OCI-LY1 (cell line): Measurements from ENCODE around the gene PCGF5.

Source experiments
- H2AFZ ChIP-seq: fragments of 200-600 bp; sonication (generic), shearing (Covaris generic); 2 replicates; pipeline ENCODE4 v1.6.0; 2014; ENCODE audit warnings: antibody characterized with exemption, mild to moderate bottlenecking, low read length
- H3F3A ChIP-seq: fragments of 200-600 bp; sonication (generic), shearing (Covaris generic); 2 replicates; pipeline ENCODE4 v1.6.0; 2014; ENCODE audit warnings: mild to moderate bottlenecking, antibody characterized with exemption, low read length, moderate library complexity; ENCODE audit not compliant: insufficient read depth
- H3K27ac ChIP-seq: fragments of 200-600 bp; sonication (generic); 2 replicates; pipeline ENCODE4 v1.5.1; 2014; ENCODE audit warnings: low read length, mixed run types, mild to moderate bottlenecking, low read depth; ENCODE audit not compliant: poor library complexity, severe bottlenecking
- H3K27me3 ChIP-seq: fragments of 200-600 bp; sonication (generic); 2 replicates; pipeline ENCODE4 v1.6.0; 2014; ENCODE audit warnings: antibody characterized with exemption, mild to moderate bottlenecking, low read length, moderate library complexity; ENCODE audit not compliant: insufficient read depth
- H3K36me3 ChIP-seq: fragments of 200-600 bp; sonication (generic); 2 replicates; pipeline ENCODE4 v1.6.1; 2014; ENCODE audit warnings: mild to moderate bottlenecking, antibody characterized with exemption, low read length, moderate library complexity, mixed read lengths; ENCODE audit not compliant: insufficient read depth
- H3K4me1 ChIP-seq: fragments of 200-600 bp; sonication (generic); 2 replicates; pipeline ENCODE4 v1.5.1; 2014; ENCODE audit warnings: mild to moderate bottlenecking, low read length, moderate library complexity; ENCODE audit not compliant: insufficient read depth, severe bottlenecking
- H3K4me2 ChIP-seq: fragments of 200-600 bp; sonication (generic), shearing (Covaris generic); 2 replicates; pipeline ENCODE4 v1.6.1; 2014; ENCODE audit warnings: low read length
- H3K4me3 ChIP-seq: fragments of 200-600 bp; sonication (generic); 2 replicates; pipeline ENCODE4 v1.5.1; 2014; ENCODE audit warnings: low read length, low read depth, mild to moderate bottlenecking, mixed read lengths; ENCODE audit not compliant: poor library complexity, severe bottlenecking
- H3K79me2 ChIP-seq: fragments of 200-600 bp; shearing (Covaris generic); 2 replicates; pipeline ENCODE4 v1.6.1; 2016; ENCODE audit warnings: mixed run types, low read length, mixed read lengths; ENCODE audit not compliant: insufficient read depth
- H3K9ac ChIP-seq: fragments of 200-600 bp; sonication (generic), shearing (Covaris generic); 2 replicates; pipeline ENCODE4 v1.6.1; 2014; ENCODE audit warnings: mild to moderate bottlenecking, low read length, mixed read lengths
- H3K9me2 ChIP-seq: fragments of 200-600 bp; sonication (generic), shearing (Covaris generic); 2 replicates; pipeline ENCODE4 v1.6.1; 2014; ENCODE audit warnings: low read depth, mild to moderate bottlenecking, low read length, mixed read lengths
- H3K9me3 ChIP-seq: fragments of 200-600 bp; shearing (Covaris generic); 2 replicates; pipeline ENCODE4 v1.6.1; 2014; ENCODE audit warnings: low read length, mixed read lengths
- H4K20me1 ChIP-seq: fragments of 200-600 bp; sonication (generic), shearing (Covaris generic); 2 replicates; pipeline ENCODE4 v1.6.0; 2016; ENCODE audit warnings: mild to moderate bottlenecking, low read length; ENCODE audit not compliant: insufficient read depth
- EZH2 ChIP-seq: fragments of 200-600 bp; sonication (generic), shearing (Covaris generic); IDR thresholded peaks from 2 replicates; pipeline ENCODE4 v1.8.0; 2017; ENCODE audit warnings: borderline replicate concordance, mixed run types, mild to moderate bottlenecking, antibody characterized with exemption, low read length, moderate library complexity, mixed read lengths
- TF ChIP-seq, protein P1 (sequence below): fragments of 200-600 bp; sonication (generic), shearing (Covaris generic); IDR thresholded peaks from 2 replicates; pipeline ENCODE4 v1.5.1; 2017; ENCODE audit warnings: mild to moderate bottlenecking, antibody characterized with exemption, low read length, moderate library complexity, mixed read lengths

PCGF5 gene

DNA sequence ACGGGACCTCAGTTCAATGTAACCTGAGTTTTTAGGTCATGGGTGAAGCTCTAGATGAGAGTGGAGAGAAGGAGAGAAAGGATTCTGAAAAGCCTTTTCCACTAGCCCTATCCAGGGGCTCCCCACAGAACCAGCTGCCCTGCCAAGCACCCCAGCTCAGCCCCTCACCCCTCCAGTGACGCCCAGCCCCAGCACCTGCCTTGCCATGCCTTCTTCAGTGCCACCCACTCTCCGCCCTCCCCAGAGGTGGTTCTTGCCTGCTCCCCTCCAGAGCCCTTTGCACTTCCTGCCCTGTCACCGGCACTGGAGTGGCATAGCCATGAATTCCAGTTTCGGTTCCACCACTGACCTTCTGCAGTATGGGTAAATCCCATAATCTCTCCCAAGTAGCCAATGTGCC, 70.1 kb downstream of the PCGF5 start:
- Histone ChIP-seq H3K4me1 (no peaks in the 10 kb centered on the region), H3K27ac (no peak overlapping the region), H4K20me1 (no peaks in the 10 kb centered on the region), H3K9me2 (no peaks in the 10 kb centered on the region), H3K36me3 (no peaks in the 10 kb centered on the region), H3K9ac (no peak overlapping the region), H3K79me2 (no peaks in the 10 kb centered on the region), H3F3A (no peaks in the 10 kb centered on the region), H3K9me3 (no peaks in the 10 kb centered on the region), H3K4me3 (no peak overlapping the region), H3K4me2 (no peak overlapping the region), H2AFZ (no peak overlapping the region), H3K27me3 (no peaks in the 10 kb centered on the region)
- TF ChIP-seq, protein P1, sequence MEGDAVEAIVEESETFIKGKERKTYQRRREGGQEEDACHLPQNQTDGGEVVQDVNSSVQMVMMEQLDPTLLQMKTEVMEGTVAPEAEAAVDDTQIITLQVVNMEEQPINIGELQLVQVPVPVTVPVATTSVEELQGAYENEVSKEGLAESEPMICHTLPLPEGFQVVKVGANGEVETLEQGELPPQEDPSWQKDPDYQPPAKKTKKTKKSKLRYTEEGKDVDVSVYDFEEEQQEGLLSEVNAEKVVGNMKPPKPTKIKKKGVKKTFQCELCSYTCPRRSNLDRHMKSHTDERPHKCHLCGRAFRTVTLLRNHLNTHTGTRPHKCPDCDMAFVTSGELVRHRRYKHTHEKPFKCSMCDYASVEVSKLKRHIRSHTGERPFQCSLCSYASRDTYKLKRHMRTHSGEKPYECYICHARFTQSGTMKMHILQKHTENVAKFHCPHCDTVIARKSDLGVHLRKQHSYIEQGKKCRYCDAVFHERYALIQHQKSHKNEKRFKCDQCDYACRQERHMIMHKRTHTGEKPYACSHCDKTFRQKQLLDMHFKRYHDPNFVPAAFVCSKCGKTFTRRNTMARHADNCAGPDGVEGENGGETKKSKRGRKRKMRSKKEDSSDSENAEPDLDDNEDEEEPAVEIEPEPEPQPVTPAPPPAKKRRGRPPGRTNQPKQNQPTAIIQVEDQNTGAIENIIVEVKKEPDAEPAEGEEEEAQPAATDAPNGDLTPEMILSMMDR, result no peak
- TF ChIP-seq EZH2, result no peak

GRCh38 chr10:91294134-91294906, 73.9 kb downstream of the PCGF5 start:
- Histone ChIP-seq H3K4me1 (peaks cover 2% of the 10 kb centered on the region), H3K9me3 (no peaks in the 10 kb centered on the region), H3K4me3 (no peak overlapping the region), H4K20me1 (no peaks in the 10 kb centered on the region), H3K4me2 (no peak overlapping the region), H3F3A (no peaks in the 10 kb centered on the region), H3K27me3 (no peaks in the 10 kb centered on the region), H3K79me2 (no peaks in the 10 kb centered on the region), H3K9ac (no peak overlapping the region), H3K36me3 (no peaks in the 10 kb centered on the region), H3K9me2 (no peaks in the 10 kb centered on the region), H2AFZ (no peak overlapping the region), H3K27ac (no peak overlapping the region)
- TF ChIP-seq EZH2, result no peak
- TF ChIP-seq, protein P1, result no peak

GRCh38 chr10:91295346-91295745, 74.9 kb downstream of the PCGF5 start:
- Histone ChIP-seq H3F3A (no peaks in the 10 kb centered on the region), H3K4me3 (no peak overlapping the region)
- TF ChIP-seq, protein P1, result no peak
- no peak for TF ChIP-seq EZH2

More at GRCh38 chr10:91295346-91295745, 74.9 kb downstream of the PCGF5 start:
- H3K27ac ChIP-seq, result no peak overlapping the region
- no peaks in the 10 kb centered on the region for H3K36me3 ChIP-seq
- no peaks in the 10 kb centered on the region for H3K27me3 ChIP-seq
- no peaks in the 10 kb centered on the region for H3K9me2 ChIP-seq
- H4K20me1 ChIP-seq, result no peaks in the 10 kb centered on the region
- peaks cover 2% of the 10 kb centered on the region for H3K4me1 ChIP-seq
- H3K79me2 ChIP-seq, result no peaks in the 10 kb centered on the region
- no peak overlapping the region for H3K9ac ChIP-seq
- no peaks in the 10 kb centered on the region for H3K9me3 ChIP-seq
- no peak overlapping the region for H3K4me2 ChIP-seq
- no peak overlapping the region for H2AFZ ChIP-seq
